Nephron (organoid): Measurements from ENCODE around the gene GUK1.
A peak's percentile ranks its signal among the peaks of the same experiment; 100 is the strongest.
"Not testable (repeated sequence)": the region's sequence is repeated elsewhere in the genome, so short reads cannot be mapped to it uniquely, and the experiment has no call there.

ENCODE experiments used
- H3K27ac Mint-ChIP-seq, 3 experiments: 2 replicates each; pipeline ENCODE4 v1.8.0; 2020; ENCODE audit warnings: mixed read lengths in 3 of 3, mild to moderate bottlenecking in 2 of 3, moderate library complexity in 1 of 3
- H3K27me3 Mint-ChIP-seq: 2 replicates; pipeline ENCODE4 v1.8.0; 2021; ENCODE audit warnings: low read depth, mild to moderate bottlenecking, moderate library complexity, mixed read lengths
- H3K36me3 Mint-ChIP-seq: 2 replicates; pipeline ENCODE4 v1.8.0; 2020; ENCODE audit warnings: low read depth, mixed read lengths
- H3K4me1 Mint-ChIP-seq: 2 replicates; pipeline ENCODE4 v1.8.0; 2020; ENCODE audit warnings: mixed read lengths
- H3K4me3 Mint-ChIP-seq, 3 experiments: 2 replicates each; pipeline ENCODE4 v1.8.0; 2020; ENCODE audit warnings: mild to moderate bottlenecking in 3 of 3, mixed read lengths in 3 of 3, moderate library complexity in 2 of 3
- H3K9me3 Mint-ChIP-seq: 2 replicates; pipeline ENCODE4 v1.8.0; 2020; ENCODE audit warnings: mixed read lengths
- TF ChIP-seq, protein P1 (sequence below), 3 experiments: fragments of 200-600 bp; sonication (generic); IDR thresholded peaks; one replicate each; pipeline ENCODE4 v1.5.0; 2021; ENCODE audit warnings: antibody characterized with exemption in 3 of 3; ENCODE audit not compliant: unreplicated experiment in 3 of 3

Gene GUK1

DNA sequence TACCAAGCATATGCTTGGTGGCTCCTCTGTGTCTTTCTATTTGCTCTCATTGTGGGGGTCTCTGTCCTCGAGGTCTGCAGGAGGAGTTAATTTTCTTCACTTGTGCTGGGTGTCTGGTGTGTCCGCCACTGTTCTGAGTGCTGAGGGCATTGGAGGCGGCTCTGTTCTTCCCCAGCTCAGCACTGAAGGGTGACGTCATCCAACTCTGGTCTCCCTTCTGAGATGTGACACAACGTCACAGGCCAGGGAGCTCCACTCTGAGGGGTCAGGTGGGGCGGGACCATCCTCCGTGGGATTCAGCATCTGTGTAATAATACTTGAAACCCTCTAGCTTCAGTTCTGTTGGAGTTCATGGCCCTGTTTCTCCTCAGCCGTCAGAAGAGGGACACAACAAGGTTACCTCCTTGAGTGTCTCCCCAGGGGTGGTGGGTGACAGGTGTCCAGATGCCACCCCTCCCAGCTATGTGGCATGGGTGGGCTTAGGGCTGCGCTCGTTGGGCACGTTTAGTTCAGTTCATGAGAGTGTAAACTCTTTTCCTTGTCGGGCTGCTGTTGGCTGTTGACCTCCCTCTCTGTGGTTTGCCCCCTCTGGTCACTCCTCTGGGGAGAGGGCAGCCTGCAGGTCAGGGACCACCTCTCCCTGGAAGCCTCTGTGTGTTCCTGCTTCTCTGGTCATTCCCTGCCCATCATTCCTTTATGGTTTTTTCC is 28.6 kb downstream of the GUK1 start:
- peak overlapping the region; percentile 54 to 79 (median 77) for H3K4me3 Mint-ChIP-seq
- no peaks in the 10 kb centered on the region for H3K36me3 Mint-ChIP-seq
- H3K27me3 Mint-ChIP-seq, result no peaks in the 10 kb centered on the region
- peaks cover 10% of the 10 kb centered on the region for H3K4me1 Mint-ChIP-seq
- TF ChIP-seq, protein P1, sequence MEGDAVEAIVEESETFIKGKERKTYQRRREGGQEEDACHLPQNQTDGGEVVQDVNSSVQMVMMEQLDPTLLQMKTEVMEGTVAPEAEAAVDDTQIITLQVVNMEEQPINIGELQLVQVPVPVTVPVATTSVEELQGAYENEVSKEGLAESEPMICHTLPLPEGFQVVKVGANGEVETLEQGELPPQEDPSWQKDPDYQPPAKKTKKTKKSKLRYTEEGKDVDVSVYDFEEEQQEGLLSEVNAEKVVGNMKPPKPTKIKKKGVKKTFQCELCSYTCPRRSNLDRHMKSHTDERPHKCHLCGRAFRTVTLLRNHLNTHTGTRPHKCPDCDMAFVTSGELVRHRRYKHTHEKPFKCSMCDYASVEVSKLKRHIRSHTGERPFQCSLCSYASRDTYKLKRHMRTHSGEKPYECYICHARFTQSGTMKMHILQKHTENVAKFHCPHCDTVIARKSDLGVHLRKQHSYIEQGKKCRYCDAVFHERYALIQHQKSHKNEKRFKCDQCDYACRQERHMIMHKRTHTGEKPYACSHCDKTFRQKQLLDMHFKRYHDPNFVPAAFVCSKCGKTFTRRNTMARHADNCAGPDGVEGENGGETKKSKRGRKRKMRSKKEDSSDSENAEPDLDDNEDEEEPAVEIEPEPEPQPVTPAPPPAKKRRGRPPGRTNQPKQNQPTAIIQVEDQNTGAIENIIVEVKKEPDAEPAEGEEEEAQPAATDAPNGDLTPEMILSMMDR (IDR thresholded peaks at IDR 0.05; ENCODE audit: unreplicated experiment in 3 of 3), result no peak
- no peak overlapping the region for H3K27ac Mint-ChIP-seq
- no peaks in the 10 kb centered on the region for H3K9me3 Mint-ChIP-seq

DNA sequence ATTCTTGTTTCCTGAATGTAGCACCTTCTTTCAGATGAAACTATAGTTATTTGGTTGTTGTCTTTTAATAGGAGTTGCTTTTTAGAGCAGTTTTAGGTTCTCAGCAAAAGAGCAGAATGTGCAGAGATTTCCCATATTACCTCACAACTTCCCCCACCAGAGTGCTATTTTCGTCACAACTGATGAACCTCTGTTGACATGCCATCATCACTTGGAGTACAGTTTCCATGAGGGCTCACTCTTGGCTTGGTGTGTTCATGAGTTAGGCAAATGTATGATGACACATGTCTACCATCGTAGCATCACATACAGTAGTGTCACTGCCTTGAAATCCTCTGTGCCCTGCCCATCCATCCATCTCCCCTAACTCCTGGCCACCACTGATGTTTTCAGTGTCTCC is 29.3 kb downstream of the GUK1 start:
- no peaks in the 10 kb centered on the region for H3K36me3 Mint-ChIP-seq
- H3K27me3 Mint-ChIP-seq, result no peaks in the 10 kb centered on the region
- H3K27ac Mint-ChIP-seq, result peak overlapping the region in 1 of 3 experiments; percentile 7
- peaks cover 10% of the 10 kb centered on the region for H3K4me1 Mint-ChIP-seq
- no peaks in the 10 kb centered on the region for H3K9me3 Mint-ChIP-seq
- peak overlapping the region; percentile 4 to 77 (median 77) for H3K4me3 Mint-ChIP-seq
- TF ChIP-seq, protein P1 (IDR thresholded peaks at IDR 0.05; ENCODE audit: unreplicated experiment in 3 of 3), result no peak

DNA sequence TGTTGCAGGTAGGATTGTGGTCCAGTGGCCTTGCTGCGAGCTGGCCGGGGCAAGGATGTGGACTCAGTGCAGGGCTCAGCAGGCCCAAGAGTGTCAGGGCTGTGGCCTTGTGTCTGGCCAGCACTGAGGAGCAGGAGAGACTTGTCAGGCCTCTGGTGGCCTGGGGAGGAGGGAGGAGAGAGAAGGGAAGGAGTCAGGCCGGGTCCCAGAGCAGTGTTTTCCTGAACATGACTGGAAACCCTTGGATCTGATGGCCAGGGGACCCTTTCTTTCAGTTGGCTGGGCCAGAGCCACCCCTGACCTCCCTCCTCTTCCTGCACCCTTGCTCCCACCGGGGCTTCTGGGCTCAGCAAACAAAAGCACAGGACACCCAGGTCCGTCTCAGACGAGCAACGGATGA is 30.6 kb downstream of the GUK1 start:
- Mint-ChIP-seq H3K9me3 (no peaks in the 10 kb centered on the region), H3K4me1 (peaks cover 10% of the 10 kb centered on the region), H3K27ac (no peak overlapping the region), H3K4me3 (no peak overlapping the region), H3K36me3 (no peaks in the 10 kb centered on the region), H3K27me3 (no peaks in the 10 kb centered on the region)
- TF ChIP-seq, protein P1 (IDR thresholded peaks at IDR 0.05; ENCODE audit: unreplicated experiment in 3 of 3), result no peak

DNA sequence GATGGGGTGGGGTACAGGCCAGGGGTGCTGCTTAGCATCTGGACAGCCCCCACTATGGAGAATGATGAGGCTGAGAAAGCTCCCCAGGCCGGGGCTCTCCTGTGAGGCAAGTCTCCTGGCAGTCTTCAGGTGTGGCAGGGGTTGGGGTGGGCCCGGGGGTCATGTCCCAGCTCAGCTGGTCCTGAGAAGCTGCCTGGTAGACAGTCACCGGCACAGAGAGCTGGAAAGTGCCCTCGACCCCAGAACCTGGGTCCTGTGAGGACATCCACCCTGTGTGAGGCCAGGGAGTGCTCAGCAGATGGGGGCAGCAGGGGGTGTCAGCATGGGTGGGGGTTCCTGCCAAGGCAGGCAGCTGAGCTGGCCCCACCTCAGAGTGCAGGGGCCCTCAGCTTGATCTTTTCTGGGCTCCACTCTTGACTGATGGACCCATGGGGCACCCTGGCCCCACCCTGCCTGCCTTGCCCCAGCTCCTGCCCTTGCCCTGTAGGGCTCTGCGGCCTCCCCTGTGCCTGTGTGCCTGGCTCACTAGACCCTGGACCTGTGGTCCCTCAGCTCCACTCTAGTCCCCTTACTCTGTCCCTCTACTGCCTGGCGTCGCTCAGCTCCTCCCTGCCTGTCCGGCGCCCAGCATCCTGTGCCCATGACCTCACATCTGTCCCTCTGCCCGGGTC is 31.3 kb downstream of the GUK1 start:
- Mint-ChIP-seq H3K9me3 (no peaks in the 10 kb centered on the region), H3K27ac (no peak overlapping the region), H3K4me3 (no peak overlapping the region), H3K27me3 (no peaks in the 10 kb centered on the region), H3K36me3 (no peaks in the 10 kb centered on the region), H3K4me1 (peaks cover 10% of the 10 kb centered on the region)
- TF ChIP-seq, protein P1 (IDR thresholded peaks at IDR 0.05; ENCODE audit: unreplicated experiment in 3 of 3), result no peak

DNA sequence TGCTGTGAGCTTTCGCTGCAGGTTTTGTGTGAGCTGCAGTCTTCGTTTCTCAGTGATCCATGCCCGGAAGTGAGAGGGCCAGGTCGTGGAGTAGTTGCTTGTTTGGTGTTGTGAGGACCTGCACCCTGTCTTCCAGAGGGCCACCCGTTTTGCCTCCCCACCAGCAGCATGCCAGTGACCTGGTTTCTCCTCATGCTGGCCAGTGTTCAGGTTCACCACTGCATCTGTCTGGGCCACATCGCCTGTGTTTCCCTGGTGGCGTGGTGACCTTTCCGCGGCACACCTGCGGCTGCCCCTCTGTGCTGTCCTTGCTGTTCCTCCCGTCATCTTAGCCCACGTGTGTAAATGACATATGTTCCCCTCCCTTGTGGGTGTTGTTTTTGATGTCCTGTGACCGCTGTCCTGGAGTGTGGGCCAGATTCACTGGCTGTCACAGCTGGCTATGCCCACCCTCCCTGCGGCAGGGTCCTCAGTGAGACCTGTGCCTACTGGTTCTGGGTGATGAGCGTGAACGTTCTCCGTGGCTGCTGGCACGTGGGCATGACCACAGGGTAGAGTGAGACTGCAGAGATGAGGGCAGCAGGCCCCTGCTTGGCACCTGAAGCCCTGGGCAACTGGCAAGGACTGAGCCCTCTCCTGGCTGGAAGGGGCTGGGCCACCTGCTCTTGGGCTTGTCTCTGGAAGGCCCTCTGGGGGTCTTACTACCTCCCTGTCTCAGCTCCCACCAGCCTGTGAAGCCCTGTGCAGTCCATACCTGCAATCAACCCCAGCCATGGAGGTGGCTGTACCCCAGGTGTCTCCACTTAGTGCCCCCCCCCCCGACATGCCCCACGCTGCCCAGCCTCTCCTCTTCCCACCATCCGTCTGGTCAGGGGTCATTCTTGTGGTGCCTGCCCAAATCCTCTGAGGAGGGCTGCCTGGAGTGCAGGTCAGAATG is 32.8 kb downstream of the GUK1 start:
- Mint-ChIP-seq H3K4me3 (no peak overlapping the region), H3K27ac (no peak overlapping the region), H3K36me3 (no peaks in the 10 kb centered on the region), H3K4me1 (peaks cover 2% of the 10 kb centered on the region), H3K27me3 (no peaks in the 10 kb centered on the region), H3K9me3 (no peaks in the 10 kb centered on the region)
- TF ChIP-seq, protein P1 (IDR thresholded peaks at IDR 0.05; ENCODE audit: unreplicated experiment in 3 of 3), result no peak

DNA sequence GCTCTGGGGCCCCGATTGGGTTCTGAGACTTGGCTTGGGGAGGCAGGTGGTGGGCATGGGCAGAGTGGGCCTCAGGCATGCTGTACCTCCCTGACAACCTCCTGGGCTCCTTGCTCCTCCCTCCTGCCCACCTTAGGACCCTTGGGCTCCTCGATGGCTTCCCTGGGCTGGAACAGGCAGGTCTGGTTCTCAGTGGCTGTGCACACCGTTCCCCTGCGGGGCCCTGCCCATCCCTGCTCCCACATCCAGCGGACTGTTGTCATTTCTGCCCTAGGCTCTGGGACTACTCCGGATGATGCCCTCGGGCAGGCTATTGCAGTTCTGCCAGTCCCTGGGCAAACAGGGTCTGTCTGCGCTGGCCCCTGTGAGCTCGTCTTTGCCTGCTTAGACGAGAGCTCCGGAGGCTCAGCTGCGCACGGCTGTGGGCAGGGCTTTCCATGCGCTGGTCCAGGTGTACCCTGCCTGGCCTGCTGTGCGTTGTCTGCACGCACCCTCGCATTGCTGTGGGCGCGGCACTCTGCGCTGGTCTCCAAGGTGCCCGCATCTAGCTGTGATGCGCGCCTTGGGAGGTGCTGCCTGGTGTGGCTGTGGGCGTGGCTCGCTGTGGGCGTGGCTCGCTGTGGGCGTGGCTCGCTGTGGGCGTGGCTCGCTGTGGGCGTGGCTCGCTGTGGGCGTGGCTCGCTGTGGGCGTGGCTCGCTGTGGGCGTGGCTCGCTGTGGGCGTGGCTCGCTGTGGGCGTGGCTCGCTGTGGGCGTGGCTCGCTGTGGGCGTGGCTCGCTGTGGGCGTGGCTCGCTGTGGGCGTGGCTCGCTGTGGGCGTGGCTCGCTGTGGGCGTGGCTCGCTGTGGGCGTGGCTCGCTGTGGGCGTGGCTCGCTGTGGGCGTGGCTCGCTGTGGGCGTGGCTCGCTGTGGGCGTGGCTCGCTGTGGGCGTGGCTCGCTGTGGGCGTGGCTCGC is 33.7 kb downstream of the GUK1 start:
- not testable (repeated sequence) for H3K27ac Mint-ChIP-seq, H3K9me3 Mint-ChIP-seq, H3K27me3 Mint-ChIP-seq, H3K4me3 Mint-ChIP-seq, H3K4me1 Mint-ChIP-seq, H3K36me3 Mint-ChIP-seq
